NCI-H146 (cell line): ENCODE data around the gene GHR.

ENCODE experiments used
- DNase-seq: peaks from one replicate; lab custom pipeline; 2025; lab: John Stamatoyannopoulos, UW

GHR gene

GRCh38 chr5:42604171-42604711 lies 181.0 kb downstream of the GHR start:
- DNase-seq, result no peak

- no peak for DNase-seq
These were observed 182.3 kb downstream of the GHR start for GRCh38 chr5:42605490-42605889.

GRCh38 chr5:42606464-42606869 lies 183.2 kb downstream of the GHR start:
- DNase-seq, result no peak

GRCh38 chr5:42611437-42611836 lies 188.2 kb downstream of the GHR start:
- DNase-seq, result no peak

- DNase-seq, result no peak
These were observed 189.6 kb downstream of the GHR start for GRCh38 chr5:42612750-42613366.

GRCh38 chr5:42614509-42614908 lies 191.3 kb downstream of the GHR start:
- DNase-seq, result no peak

GRCh38 chr5:42620579-42621216 lies 197.5 kb downstream of the GHR start:
- no peak for DNase-seq

- no peak for DNase-seq
These were observed 198.0 kb downstream of the GHR start for GRCh38 chr5:42621242-42621641.

- DNase-seq, result no peak
These were observed 198.4 kb downstream of the GHR start for GRCh38 chr5:42621662-42622061.

- no peak for DNase-seq
These were observed 201.7 kb downstream of the GHR start for GRCh38 chr5:42624912-42625311.

GRCh38 chr5:42626462-42626861 lies 203.2 kb downstream of the GHR start:
- no peak for DNase-seq

GRCh38 chr5:42628821-42629220 lies 205.6 kb downstream of the GHR start:
- no peak for DNase-seq

- DNase-seq, result no peak
These were observed 206.0 kb downstream of the GHR start for GRCh38 chr5:42629284-42629683.

- DNase-seq, result no peak
These were observed 208.0 kb downstream of the GHR start for GRCh38 chr5:42631241-42631640.

- no peak for DNase-seq
These were observed 209.2 kb downstream of the GHR start for GRCh38 chr5:42632354-42632900.

- DNase-seq, result no peak
These were observed 211.3 kb downstream of the GHR start for GRCh38 chr5:42634575-42634974.

- no peak for DNase-seq
These were observed 213.2 kb downstream of the GHR start for GRCh38 chr5:42636425-42636824.

- no peak for DNase-seq
These were observed 213.7 kb downstream of the GHR start for GRCh38 chr5:42636946-42637345.

GRCh38 chr5:42638972-42639371 lies 215.7 kb downstream of the GHR start:
- no peak for DNase-seq

- DNase-seq, result no peak
These were observed 217.6 kb downstream of the GHR start for GRCh38 chr5:42640835-42641234.

- DNase-seq, result no peak
These were observed 218.2 kb downstream of the GHR start for GRCh38 chr5:42641336-42642005.

- no peak for DNase-seq
These were observed 218.8 kb downstream of the GHR start for GRCh38 chr5:42642006-42642405.

- DNase-seq, result no peak
These were observed 220.1 kb downstream of the GHR start for GRCh38 chr5:42643360-42643759.
